Gastrocnemius medialis (tissue), 4 donors: ENCODE results near the gene PDZRN3. TPM values are rescaled to one million over a fixed set of nuclear protein-coding genes. Genes with fewer than 3 reads are reported as not detected.

Experiments
- ATAC-seq, 2 donors: fragments of 150-250 bp; one replicate each; pipeline ENCODE4 v1.9.1; 2016
- DNase-seq, 2 donors: peaks; one replicate each; pipeline ENCODE4 v3.0.0-alpha.2; 2019
- H3K27ac ChIP-seq, 4 donors: fragments of 200-600 bp; sonication (generic); 1 replicate in 1 of 4; 2 replicates in 3 of 4; pipeline ENCODE4 v1.5.1; 2016 to 2018; ENCODE audit warnings: mild to moderate bottlenecking in 2 of 4, moderate library complexity in 1 of 4
- H3K27me3 ChIP-seq, 3 donors: fragments of 200-600 bp; sonication (generic) in 2 of 3; 1 replicate in 1 of 3; 2 replicates in 2 of 3; pipeline versions ENCODE4 v1.5.1 to v1.6.0; 2016 to 2019; ENCODE audit warnings: mild to moderate bottlenecking in 1 of 3, moderate library complexity in 1 of 3
- H3K36me3 ChIP-seq, 2 donors: fragments of 200-600 bp; sonication (generic) in 1 of 2; one replicate each; pipeline ENCODE4 v1.5.1; 2017 to 2018
- H3K4me1 ChIP-seq, 2 donors: fragments of 200-600 bp; sonication (generic) in 1 of 2; one replicate each; pipeline ENCODE4 v1.5.1; 2016 to 2017; ENCODE audit warnings: mild to moderate bottlenecking in 2 of 2
- H3K4me3 ChIP-seq, 4 donors: fragments of 200-600 bp; sonication (generic) in 3 of 4; 1 replicate in 1 of 4; 2 replicates in 3 of 4; pipeline ENCODE4 v1.5.1; 2016 to 2019; ENCODE audit warnings: mild to moderate bottlenecking in 2 of 4
- H3K9me3 ChIP-seq, 3 donors: fragments of 200-600 bp; sonication (generic) in 2 of 3; 1 replicate in 1 of 3; 2 replicates in 2 of 3; pipeline ENCODE4 v1.5.1; 2016 to 2019
- CTCF ChIP-seq, 5 experiments: fragments of 450-650 bp in 3 of 5; fragments of 200-600 bp in 2 of 5; sonication (generic) in 2 of 5; IDR thresholded peaks in 4 of 5; conservative IDR thresholded peaks in 1 of 5; 1 replicate in 4 of 5; 2 replicates in 1 of 5; pipeline ENCODE4 v1.5.1; 2016 to 2019; ENCODE audit warnings: antibody characterized with exemption in 5 of 5, mild to moderate bottlenecking in 3 of 5, moderate library complexity in 3 of 5
- POLR2A ChIP-seq, 2 donors: fragments of 450-650 bp; IDR thresholded peaks; one replicate each; pipeline ENCODE4 v1.6.1; 2017; ENCODE audit warnings: antibody characterized with exemption in 2 of 2, mild to moderate bottlenecking in 2 of 2, moderate library complexity in 2 of 2
- in situ Hi-C, 4 donors: fragments of 200-750 bp; cut with MboI; loops; one replicate each; pipeline versions ENCODE4 v1.15.0 to v1.8.0; 2017; ENCODE audit warnings: low sequenced_read_pairs in 4 of 4
- intact Hi-C: fragments of 100-400 bp; cut with DNase I; formaldehyde crosslinking; loops from one replicate; pipeline ENCODE4 v1.15.1; 2023; ENCODE audit warnings: low total_unique reads
- total RNA-seq, 4 donors: library from RNA; depleted of rRNA; stranded (reverse); fragments of >200 nt; gene quantifications; one replicate each; pipeline versions ENCODE4 v1.1.0 to v1.2.3, GENCODE V29; 2016

Gene PDZRN3
- total RNA-seq, 4 donors from 2014 or later = 9.1 to 30.3 (median 24.7) TPM

GRCh38 chr3:73653877-73654276 is 29.1 kb upstream of the PDZRN3 start:
- Histone ChIP-seq H3K36me3 (no peaks in the 10 kb centered on the region), H3K4me3 (no peak overlapping the region), H3K4me1 (no peaks in the 10 kb centered on the region), H3K9me3 (no peaks in the 10 kb centered on the region), H3K27me3 (no peaks in the 10 kb centered on the region), H3K27ac (no peak overlapping the region)
- in situ Hi-C loops (loop anchor here in 1 of 4 donors (25.0 kb wide), 1 partner anchor 542 kb away; no protein-coding TSS in a partner anchor), intact Hi-C loops (no loop called here)
- DNase-seq (no peak), ATAC-seq (no peak)
- TF ChIP-seq POLR2A (IDR thresholded peaks at IDR 0.05) = no peak
- TF ChIP-seq CTCF (IDR thresholded peaks at IDR 0.05 in 4 of 5, conservative IDR thresholded peaks at IDR 0.05 in 1 of 5) = no peak

- no peak for TF ChIP-seq CTCF (IDR thresholded peaks at IDR 0.05 in 4 of 5, conservative IDR thresholded peaks at IDR 0.05 in 1 of 5)
- TF ChIP-seq POLR2A (IDR thresholded peaks at IDR 0.05) = no peak
- H3K9me3 ChIP-seq = no peaks in the 10 kb centered on the region
- no peak overlapping the region for H3K27ac ChIP-seq
- no peaks in the 10 kb centered on the region for H3K4me1 ChIP-seq
- H3K36me3 ChIP-seq = no peaks in the 10 kb centered on the region
- intact Hi-C loops = no loop called here
- H3K4me3 ChIP-seq = no peak overlapping the region
- H3K27me3 ChIP-seq = no peaks in the 10 kb centered on the region
- DNase-seq = no peak
- in situ Hi-C loops = loop anchor here in 1 of 4 donors (25.0 kb wide), 1 partner anchor 541 kb away; no protein-coding TSS in a partner anchor
- no peak for ATAC-seq
These were observed 28.6 kb upstream of the PDZRN3 start for GRCh38 chr3:73653351-73653750.

GRCh38 chr3:73652896-73653295 is 28.2 kb upstream of the PDZRN3 start:
- H3K4me3 ChIP-seq = no peak overlapping the region
- intact Hi-C loops = no loop called here
- ATAC-seq = no peak
- H3K4me1 ChIP-seq = no peaks in the 10 kb centered on the region
- no peak for DNase-seq
- H3K36me3 ChIP-seq = no peaks in the 10 kb centered on the region
- no peaks in the 10 kb centered on the region for H3K9me3 ChIP-seq
- TF ChIP-seq POLR2A (IDR thresholded peaks at IDR 0.05) (no peak), CTCF (IDR thresholded peaks at IDR 0.05 in 4 of 5, conservative IDR thresholded peaks at IDR 0.05 in 1 of 5) (no peak)
- no peaks in the 10 kb centered on the region for H3K27me3 ChIP-seq
- no peak overlapping the region for H3K27ac ChIP-seq
- in situ Hi-C loops = loop anchor here in 1 of 4 donors (25.0 kb wide), 1 partner anchor 541 kb away; no protein-coding TSS in a partner anchor

- no peak for DNase-seq
These were observed 12.3 kb upstream of the PDZRN3 start for GRCh38 chr3:73637042-73637441.

More at GRCh38 chr3:73637042-73637441, 12.3 kb upstream of the PDZRN3 start:
- Histone ChIP-seq H3K27me3 (no peaks in the 10 kb centered on the region), H3K36me3 (no peaks in the 10 kb centered on the region), H3K4me1 (no peaks in the 10 kb centered on the region), H3K4me3 (no peak overlapping the region), H3K9me3 (no peaks in the 10 kb centered on the region), H3K27ac (no peak overlapping the region)
- TF ChIP-seq POLR2A (IDR thresholded peaks at IDR 0.05) (no peak), CTCF (IDR thresholded peaks at IDR 0.05 in 4 of 5, conservative IDR thresholded peaks at IDR 0.05 in 1 of 5) (no peak)
- intact Hi-C loops = no loop called here
- in situ Hi-C loops = loop anchor here in 1 of 4 donors (25.0 kb wide), 1 partner anchor 200 kb away; no protein-coding TSS in a partner anchor
- no peak for ATAC-seq
